T-helper 22 cell (primary cell): ENCODE data around the gene MRPL14.
"Not testable (repeated sequence)": the region's sequence is repeated elsewhere in the genome, so short reads cannot be mapped to it uniquely, and the experiment has no call there.

Experiments
- DNase-seq: peaks from one replicate; pipeline ENCODE4 v3.0.0-alpha.2; 2020; ENCODE audit warnings: low read depth

Gene MRPL14

GRCh38 chr6:44149369-44150012, 22.2 kb upstream of the MRPL14 start:
- no peak for DNase-seq

- DNase-seq: no peak
These were observed 21.1 kb upstream of the MRPL14 start for GRCh38 chr6:44148306-44148705.

GRCh38 chr6:44147256-44147655, 20.0 kb upstream of the MRPL14 start:
- no peak for DNase-seq

- DNase-seq: no peak
These were observed 19.4 kb upstream of the MRPL14 start for GRCh38 chr6:44146685-44147084.

- DNase-seq: no peak
These were observed 18.6 kb upstream of the MRPL14 start for GRCh38 chr6:44145839-44146238.

- DNase-seq: not testable (repeated sequence)
These were observed 17.3 kb upstream of the MRPL14 start for GRCh38 chr6:44144536-44144935.

- no peak for DNase-seq
These were observed 16.5 kb upstream of the MRPL14 start for GRCh38 chr6:44143731-44144130.

GRCh38 chr6:44142835-44143234, 15.6 kb upstream of the MRPL14 start:
- no peak for DNase-seq

- no peak for DNase-seq
These were observed 12.1 kb upstream of the MRPL14 start for GRCh38 chr6:44139351-44139743.

GRCh38 chr6:44138717-44139350, 11.6 kb upstream of the MRPL14 start:
- no peak for DNase-seq

- no peak for DNase-seq
These were observed 8.6 kb upstream of the MRPL14 start for GRCh38 chr6:44135875-44136274.

- DNase-seq: no peak
These were observed 8.0 kb upstream of the MRPL14 start for GRCh38 chr6:44135173-44135758.

GRCh38 chr6:44133981-44134711, 6.9 kb upstream of the MRPL14 start:
- no peak for DNase-seq

- no peak for DNase-seq
These were observed 6.0 kb upstream of the MRPL14 start for GRCh38 chr6:44133003-44133931.

- DNase-seq: no peak
These were observed 5.2 kb upstream of the MRPL14 start for GRCh38 chr6:44132476-44132875.

- DNase-seq: no peak
These were observed 4.6 kb upstream of the MRPL14 start for GRCh38 chr6:44131892-44132291.

- DNase-seq: no peak
These were observed 2.6 kb upstream of the MRPL14 start for GRCh38 chr6:44129841-44130322.

- DNase-seq: no peak
These were observed 1.0 kb upstream of the MRPL14 start for GRCh38 chr6:44128020-44128917.

- DNase-seq: peak; percentile 53
These were observed 717 bp downstream of the MRPL14 start for GRCh38 chr6:44126320-44127149.

GRCh38 chr6:44123544-44123943, 3.7 kb downstream of the MRPL14 start:
- no peak for DNase-seq
